ENCODE measurements around the gene LSM14A. TPM values are rescaled to one million over a fixed set of nuclear protein-coding genes. Genes with fewer than 3 reads are reported as not detected.
A peak's percentile ranks its signal among the peaks of the same experiment; 100 is the strongest.

Gene LSM14A
- total RNA-seq, 1 experiment from 2014 or later = 199 TPM

DNA sequence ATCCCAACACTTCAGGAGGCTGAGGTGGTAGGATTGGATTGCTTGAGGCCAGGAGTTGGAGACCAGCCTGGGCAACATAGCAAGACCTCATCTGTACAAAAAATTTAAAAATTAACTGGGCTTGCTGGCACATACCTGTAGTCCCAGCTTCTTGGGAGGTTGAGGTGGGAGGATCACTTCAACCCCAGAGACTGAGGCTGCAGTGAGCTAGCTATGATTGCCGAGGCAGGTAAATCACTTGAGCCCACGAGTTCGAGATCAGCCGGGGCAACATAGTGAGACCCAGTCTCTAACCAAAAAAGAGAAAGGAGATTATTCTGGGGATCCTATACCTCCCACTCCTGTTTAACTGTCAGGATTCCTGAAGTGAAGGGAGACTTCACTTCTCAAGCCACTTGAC is 65.6 kb downstream of the LSM14A start:
- DNase-seq = no peak
- no peak overlapping the region for H2BK20ac ChIP-seq (ENCODE audit: low read depth, low read length, poor library complexity, severe bottlenecking)
- no peak overlapping the region for H2AFZ ChIP-seq (ENCODE audit: low read length)
- no peak overlapping the region for H4K5ac ChIP-seq (ENCODE audit: insufficient read length, low read depth, low read length)
- Mint-ChIP-seq H3K27ac (peak overlapping the region in 2 of 3 experiments; percentile 0 to 66; a peak in 3 of 7 replicates), H3K36me3 (ENCODE audit: insufficient read depth in 1 of 3, low read depth in 3 of 3) (peaks cover 0 to 8% (median 0%) of the 10 kb centered on the region in 3 experiments; a peak in 2 of 7 replicates), H3K27me3 (ENCODE audit: low read depth) (no peaks in the 10 kb centered on the region), H3K4me1 (peaks cover 25 to 35% of the 10 kb centered on the region in 2 experiments), H3K9me3 (no peaks in the 10 kb centered on the region), H3K4me3 (no peak overlapping the region)
- no peak overlapping the region for H3T11ph ChIP-seq (ENCODE audit: low read length)
- no peaks in the 10 kb centered on the region for H3K27me3 ChIP-seq (ENCODE audit: insufficient read depth, low read length)
- H4K8ac ChIP-seq (replicated peaks; ENCODE audit: insufficient read length, low read depth, low read length) = no peak overlapping the region
- no peak overlapping the region for H3K14ac ChIP-seq (ENCODE audit: insufficient read depth, low read length)
- WGBS (ENCODE audit: extremely low coverage, insufficient read length, low lambda C conversion rate) = no CpG with 5 or more reads among the region's 4 CpGs
- no peak overlapping the region for H3K27ac ChIP-seq (ENCODE audit: insufficient read length, low read depth, low read length)
- no peak overlapping the region for H2BK15ac ChIP-seq (ENCODE audit: low read depth, low read length)
- TF ChIP-seq, protein P1, sequence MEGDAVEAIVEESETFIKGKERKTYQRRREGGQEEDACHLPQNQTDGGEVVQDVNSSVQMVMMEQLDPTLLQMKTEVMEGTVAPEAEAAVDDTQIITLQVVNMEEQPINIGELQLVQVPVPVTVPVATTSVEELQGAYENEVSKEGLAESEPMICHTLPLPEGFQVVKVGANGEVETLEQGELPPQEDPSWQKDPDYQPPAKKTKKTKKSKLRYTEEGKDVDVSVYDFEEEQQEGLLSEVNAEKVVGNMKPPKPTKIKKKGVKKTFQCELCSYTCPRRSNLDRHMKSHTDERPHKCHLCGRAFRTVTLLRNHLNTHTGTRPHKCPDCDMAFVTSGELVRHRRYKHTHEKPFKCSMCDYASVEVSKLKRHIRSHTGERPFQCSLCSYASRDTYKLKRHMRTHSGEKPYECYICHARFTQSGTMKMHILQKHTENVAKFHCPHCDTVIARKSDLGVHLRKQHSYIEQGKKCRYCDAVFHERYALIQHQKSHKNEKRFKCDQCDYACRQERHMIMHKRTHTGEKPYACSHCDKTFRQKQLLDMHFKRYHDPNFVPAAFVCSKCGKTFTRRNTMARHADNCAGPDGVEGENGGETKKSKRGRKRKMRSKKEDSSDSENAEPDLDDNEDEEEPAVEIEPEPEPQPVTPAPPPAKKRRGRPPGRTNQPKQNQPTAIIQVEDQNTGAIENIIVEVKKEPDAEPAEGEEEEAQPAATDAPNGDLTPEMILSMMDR (conservative IDR thresholded peaks at IDR 0.05) = no peak
- no peaks in the 10 kb centered on the region for H4K20me1 ChIP-seq (ENCODE audit: control insufficient read depth, insufficient read depth, insufficient read length)
- no peak overlapping the region for H3K56ac ChIP-seq (ENCODE audit: insufficient read length, low read depth, low read length)
- H2AK5ac ChIP-seq (ENCODE audit: insufficient read length, low read length) = no peak overlapping the region
- no peak overlapping the region for H3K4me2 ChIP-seq (ENCODE audit: insufficient read depth, insufficient read length, low read length)
- H3K79me1 ChIP-seq (ENCODE audit: insufficient read depth, low read depth, low read length, poor library complexity, severe bottlenecking) = no peaks in the 10 kb centered on the region
- no peaks in the 10 kb centered on the region for H3K9me3 ChIP-seq (ENCODE audit: control insufficient read depth, low read depth, low read length)
- no peak overlapping the region for H2BK120ac ChIP-seq (ENCODE audit: low read depth, low read length, poor library complexity, severe bottlenecking)
- no peaks in the 10 kb centered on the region for H3K79me2 ChIP-seq (ENCODE audit: insufficient read depth, low read length)
- H2BK5ac ChIP-seq (ENCODE audit: insufficient read length, low read length) = no peak overlapping the region
- no peak overlapping the region for H2BK12ac ChIP-seq (ENCODE audit: insufficient read length, low read depth, low read length)
- no peak overlapping the region for H3K4ac ChIP-seq (ENCODE audit: low read depth, low read length)
- H3K4me1 ChIP-seq (ENCODE audit: insufficient read depth, low read length) = no peaks in the 10 kb centered on the region
- H4K91ac ChIP-seq (ENCODE audit: insufficient read length, low read depth, low read length) = no peak overlapping the region
- H3K23me2 ChIP-seq (ENCODE audit: insufficient read length, low read depth, low read length, poor library complexity, severe bottlenecking) = no peaks in the 10 kb centered on the region
- no peak overlapping the region for H3K18ac ChIP-seq (ENCODE audit: insufficient read length, low read depth, low read length)
- H3K9ac ChIP-seq (ENCODE audit: extremely low read depth, insufficient read length, low read length) = no peak overlapping the region
- H3K23ac ChIP-seq (ENCODE audit: insufficient read length, low read depth, low read length) = no peak overlapping the region

Data from H9 (cell line).